GM23338 (cell line): ENCODE results near the gene DZIP1. TPM values are rescaled to one million over a fixed set of nuclear protein-coding genes. Genes with fewer than 3 reads are reported as not detected.

Experiments used
- CREB1 ChIP-seq: fragments of 250-450 bp; sonication (Bioruptor Pico); IDR thresholded peaks from 2 replicates; pipeline ENCODE4 v1.5.0; 2020; ENCODE audit warnings: low read depth, mild to moderate bottlenecking, moderate library complexity
- EZH2 ChIP-seq: fragments of 200-600 bp; sonication (generic); IDR thresholded peaks from one replicate; pipeline ENCODE4 v1.8.0; 2017; ENCODE audit warnings: antibody characterized with exemption, mild to moderate bottlenecking, low read depth; ENCODE audit not compliant: unreplicated experiment
- EZH2phosphoT487 ChIP-seq: fragments of 200-600 bp; sonication (generic); IDR thresholded peaks from one replicate; pipeline ENCODE4 v1.8.1; 2018; ENCODE audit warnings: antibody characterized with exemption; ENCODE audit not compliant: unreplicated experiment
- NANOG ChIP-seq: IDR thresholded peaks from 2 replicates; pipeline ENCODE4 v1.6.1; 2016; ENCODE audit warnings: antibody characterized with exemption, borderline replicate concordance
- POLR2AphosphoS5 ChIP-seq: IDR thresholded peaks from 2 replicates; pipeline ENCODE4 v1.6.1; 2016; ENCODE audit warnings: antibody characterized with exemption, low read depth
- ZNF114 ChIP-seq: fragments of 250-450 bp; sonication (Bioruptor Pico); IDR thresholded peaks from 2 replicates; pipeline ENCODE4 v1.5.0; 2020; ENCODE audit warnings: mild to moderate bottlenecking, moderate library complexity
- ZNF462 ChIP-seq: fragments of 250-450 bp; sonication (Bioruptor Pico); IDR thresholded peaks from 2 replicates; pipeline ENCODE4 v1.5.0; 2020; ENCODE audit warnings: mild to moderate bottlenecking, moderate library complexity
- polyA plus RNA-seq: library from polyadenylated mRNA; unstranded; fragments of >200 nt; fragmentation: Nextera tagmentation; extraction: Ambion mirVana; gene quantifications from 2 replicates; pipeline ENCODE4 v1.2.1, GENCODE V29; 2016
- total RNA-seq: library from RNA; depleted of rRNA; stranded (reverse); fragments of >200 nt; shearing (Covaris generic); gene quantifications from 2 replicates; pipeline ENCODE4 v1.2.3, GENCODE V29; 2014
- TF ChIP-seq, protein P1 (sequence below): IDR thresholded peaks from 2 replicates; pipeline ENCODE4 v1.6.1; 2016; ENCODE audit warnings: antibody characterized with exemption

DZIP1 gene
- total and polyA plus RNA-seq, 2 experiments from 2014 or later: 10.6 to 24.2 TPM

- no peak for TF ChIP-seq ZNF462
- TF ChIP-seq POLR2AphosphoS5: no peak
- TF ChIP-seq CREB1: no peak
- TF ChIP-seq EZH2phosphoT487: no peak
- TF ChIP-seq EZH2: no peak
- TF ChIP-seq, protein P1, sequence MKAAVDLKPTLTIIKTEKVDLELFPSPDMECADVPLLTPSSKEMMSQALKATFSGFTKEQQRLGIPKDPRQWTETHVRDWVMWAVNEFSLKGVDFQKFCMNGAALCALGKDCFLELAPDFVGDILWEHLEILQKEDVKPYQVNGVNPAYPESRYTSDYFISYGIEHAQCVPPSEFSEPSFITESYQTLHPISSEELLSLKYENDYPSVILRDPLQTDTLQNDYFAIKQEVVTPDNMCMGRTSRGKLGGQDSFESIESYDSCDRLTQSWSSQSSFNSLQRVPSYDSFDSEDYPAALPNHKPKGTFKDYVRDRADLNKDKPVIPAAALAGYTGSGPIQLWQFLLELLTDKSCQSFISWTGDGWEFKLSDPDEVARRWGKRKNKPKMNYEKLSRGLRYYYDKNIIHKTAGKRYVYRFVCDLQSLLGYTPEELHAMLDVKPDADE: no peak
- TF ChIP-seq NANOG: no peak
- no peak for TF ChIP-seq ZNF114 (CRISPR knock-in tag)
These were observed 23.5 kb downstream of the DZIP1 start (continued) for GRCh38 chr13:95620825-95621498.
